Measurements from ENCODE around the gene SRSF11.
"Not testable (repeated sequence)": the region's sequence is repeated elsewhere in the genome, so short reads cannot be mapped to it uniquely, and the experiment has no call there.

Gene SRSF11

DNA sequence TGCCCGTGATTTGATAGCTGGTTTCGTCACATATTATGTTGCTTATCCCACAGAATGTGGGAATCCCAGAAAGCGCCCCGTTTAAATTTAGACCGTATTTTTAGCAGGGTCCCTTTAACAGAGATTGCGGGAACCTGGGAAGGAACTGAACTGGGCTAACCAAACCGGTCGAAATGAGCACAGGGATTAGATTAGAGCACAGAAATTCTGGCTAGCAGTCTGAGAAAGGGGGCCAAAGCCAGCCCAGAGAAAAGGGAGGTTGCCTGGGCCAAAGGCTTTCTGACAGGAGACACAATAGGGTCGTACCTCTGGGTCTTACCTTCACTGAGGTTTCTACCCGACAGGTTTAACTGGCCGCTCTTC lies 16.1 kb upstream of the SRSF11 start:
- H4K8ac ChIP-seq (ENCODE audit: low read depth, low read length) = peak overlapping the region; percentile 56

DNA sequence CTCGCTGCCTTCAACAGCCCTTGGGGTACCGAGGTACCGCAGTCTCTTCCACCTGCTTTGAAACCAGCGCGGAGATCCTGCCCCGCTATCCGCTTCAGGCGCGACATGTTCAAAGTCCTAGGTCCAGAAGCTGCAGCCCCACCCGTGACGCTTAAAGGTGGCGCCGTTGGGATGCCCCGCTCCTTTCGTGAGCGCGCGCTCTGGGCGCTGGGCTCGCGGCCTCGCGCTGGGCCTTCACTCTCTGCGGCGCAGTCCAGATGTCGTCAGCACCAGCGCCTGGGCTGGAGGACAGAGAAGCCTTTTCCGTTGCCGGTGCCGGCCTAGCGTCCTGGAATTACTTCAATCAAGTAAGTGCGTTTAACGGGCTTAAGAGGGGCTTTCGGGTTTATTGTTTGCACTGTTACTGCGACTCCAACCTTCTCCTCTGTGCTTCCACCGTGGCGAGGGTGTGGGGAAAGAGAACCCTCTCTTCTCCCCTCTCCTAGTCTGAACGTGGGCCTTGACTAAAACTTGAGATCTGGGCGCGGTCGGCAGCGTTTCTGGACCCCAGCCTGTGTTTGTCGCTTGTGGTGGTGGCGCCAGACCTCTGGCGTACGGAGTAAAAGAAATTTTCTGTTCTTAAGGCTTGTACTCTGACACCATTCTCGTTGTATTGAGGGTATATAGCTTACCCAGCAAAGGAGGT lies 15.6 kb upstream of the SRSF11 start, which contains the start of gene LRRC40:
LRRC40 (minus strand) TSS at position 146 of the 685 bp plus-strand sequence; CDS start at position 107, 39 bp downstream.
- no peaks in the 10 kb centered on the region for H3K9me3 ChIP-seq (ENCODE audit: insufficient read depth, low read depth, low read length)
- DNase-seq = peak; percentile 96 to 98
- peak within 1 kb of the TSS; percentile 82 for H4K12ac ChIP-seq (ENCODE audit: low read depth, low read length)
- WGBS (ENCODE audit: extremely low coverage, insufficient coverage, insufficient read length) = no CpG with 5 or more reads among the region's 47 CpGs
- H3K27ac ChIP-seq (ENCODE audit: low read depth, low read length) = peak within 1 kb of the TSS; percentile 65
- H4K91ac ChIP-seq (ENCODE audit: low read depth, low read length) = peak within 1 kb of the TSS; percentile 50
- peak within 1 kb of the TSS; percentile 98 for H3K4me3 ChIP-seq (ENCODE audit: low read depth, low read length)
- H3K79me1 ChIP-seq (ENCODE audit: low read length) = peaks cover 6% of the 10 kb centered on the region
- H2AFZ ChIP-seq (ENCODE audit: insufficient read depth, low read length, poor library complexity) = peak within 1 kb of the TSS; percentile 64
- peak within 1 kb of the TSS; percentile 84 for H3K14ac ChIP-seq (ENCODE audit: low read length)
- H2BK120ac ChIP-seq (ENCODE audit: insufficient read depth, low read length, poor library complexity) = peak within 1 kb of the TSS; percentile 43
- peak within 1 kb of the TSS; percentile 98 for H3K9ac ChIP-seq (ENCODE audit: low read length)
- H3K18ac ChIP-seq (ENCODE audit: low read length) = peak within 1 kb of the TSS; percentile 72
- H3K27me3 ChIP-seq (ENCODE audit: insufficient read depth, low read length) = no peaks in the 10 kb centered on the region
- no peak within 1 kb of the TSS for H3K23ac ChIP-seq (ENCODE audit: low read length)
- peaks cover 19% of the 10 kb centered on the region for H3K79me2 ChIP-seq (ENCODE audit: control insufficient read depth, insufficient read depth, low read length, poor library complexity)
- peak within 1 kb of the TSS; percentile 38 for H3K4ac ChIP-seq (ENCODE audit: low read depth, low read length)
- H3K36me3 ChIP-seq (ENCODE audit: control insufficient read depth in 1 of 2, insufficient read depth in 2 of 2, low read length in 2 of 2) = peaks cover 7 to 10% of the 10 kb centered on the region in 2 experiments
- peak within 1 kb of the TSS; percentile 62 for H2AK5ac ChIP-seq (ENCODE audit: low read length)
- H2BK5ac ChIP-seq (ENCODE audit: low read depth, low read length, poor library complexity) = peak within 1 kb of the TSS; percentile 38
- H2BK12ac ChIP-seq (ENCODE audit: low read length) = no peak within 1 kb of the TSS
- peak within 1 kb of the TSS; percentile 85 for H3K4me2 ChIP-seq (ENCODE audit: low read length)
- H3K4me1 ChIP-seq (ENCODE audit: control insufficient read depth in 1 of 2, insufficient read depth in 2 of 2, low read length in 2 of 2) = no peaks in the 10 kb centered on the region
- H4K8ac ChIP-seq (ENCODE audit: low read depth, low read length) = peak within 1 kb of the TSS; percentile 93

More for the DNA sequence above, 16.1 kb upstream of the SRSF11 start:
- Histone ChIP-seq H3K79me1 (ENCODE audit: low read length) (peaks cover 6% of the 10 kb centered on the region), H2AK5ac (ENCODE audit: low read length) (no peak overlapping the region), H2BK5ac (ENCODE audit: low read depth, low read length, poor library complexity) (no peak overlapping the region), H2BK12ac (ENCODE audit: low read length) (no peak overlapping the region), H2AFZ (ENCODE audit: insufficient read depth, low read length, poor library complexity) (peak overlapping the region; percentile 64), H3K27me3 (ENCODE audit: insufficient read depth, low read length) (no peaks in the 10 kb centered on the region), H3K4ac (ENCODE audit: low read depth, low read length) (peak overlapping the region; percentile 35), H3K79me2 (ENCODE audit: control insufficient read depth, insufficient read depth, low read length, poor library complexity) (peaks cover 17% of the 10 kb centered on the region), H3K4me2 (ENCODE audit: low read length) (peak overlapping the region; percentile 85), H4K91ac (ENCODE audit: low read depth, low read length) (peak overlapping the region; percentile 29), H3K4me3 (ENCODE audit: low read depth, low read length) (peak overlapping the region; percentile 98), H3K9ac (ENCODE audit: low read length) (peak overlapping the region; percentile 97), H3K14ac (ENCODE audit: low read length) (peak overlapping the region; percentile 27), H4K12ac (ENCODE audit: low read depth, low read length) (peak overlapping the region; percentile 24), H3K36me3 (ENCODE audit: control insufficient read depth in 1 of 2, insufficient read depth in 2 of 2, low read length in 2 of 2) (peaks cover 7 to 10% of the 10 kb centered on the region in 2 experiments), H3K27ac (ENCODE audit: low read depth, low read length) (peak overlapping the region; percentile 4), H2BK120ac (ENCODE audit: insufficient read depth, low read length, poor library complexity) (no peak overlapping the region), H3K9me3 (ENCODE audit: insufficient read depth, low read depth, low read length) (no peaks in the 10 kb centered on the region), H3K18ac (ENCODE audit: low read length) (peak overlapping the region; percentile 43), H3K4me1 (ENCODE audit: control insufficient read depth in 1 of 2, insufficient read depth in 2 of 2, low read length in 2 of 2) (no peaks in the 10 kb centered on the region), H3K23ac (ENCODE audit: low read length) (no peak overlapping the region)
- no CpG with 5 or more reads among the region's 11 CpGs for WGBS (ENCODE audit: extremely low coverage, insufficient coverage, insufficient read length)
- peak in 1 of 2 donors; percentile 6 for DNase-seq

DNA sequence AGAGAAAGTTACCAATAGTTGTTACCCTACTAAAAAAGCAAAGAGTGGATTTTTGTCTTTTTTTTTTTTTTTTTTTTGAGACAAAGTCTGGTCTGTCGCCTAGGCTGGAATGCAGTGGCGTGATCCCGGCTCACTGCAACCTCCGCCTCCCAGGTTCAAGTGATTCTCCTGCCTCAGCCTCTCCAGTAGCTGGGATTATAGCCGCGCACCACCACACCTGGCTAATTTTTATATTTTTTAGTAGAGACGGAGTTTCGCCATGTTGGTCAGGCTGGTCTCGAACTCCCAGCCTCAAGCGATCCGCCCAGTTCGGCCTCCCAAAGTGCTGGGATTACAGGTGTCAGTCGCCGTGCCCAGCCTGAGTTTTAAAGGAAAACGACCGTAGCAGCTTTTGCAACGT lies 14.3 kb upstream of the SRSF11 start:
- H2AK5ac ChIP-seq (ENCODE audit: low read length); DNase-seq; H3K4me1 ChIP-seq (ENCODE audit: control insufficient read depth in 1 of 2, insufficient read depth in 2 of 2, low read length in 2 of 2); H3K79me1 ChIP-seq (ENCODE audit: low read length); H3K4me2 ChIP-seq (ENCODE audit: low read length); H3K36me3 ChIP-seq (ENCODE audit: control insufficient read depth in 1 of 2, insufficient read depth in 2 of 2, low read length in 2 of 2); H2BK5ac ChIP-seq (ENCODE audit: low read depth, low read length, poor library complexity); H3K9ac ChIP-seq (ENCODE audit: low read length); H3K18ac ChIP-seq (ENCODE audit: low read length); H2BK120ac ChIP-seq (ENCODE audit: insufficient read depth, low read length, poor library complexity); H3K9me3 ChIP-seq (ENCODE audit: insufficient read depth, low read depth, low read length); H4K8ac ChIP-seq (ENCODE audit: low read depth, low read length); H3K14ac ChIP-seq (ENCODE audit: low read length); H3K27me3 ChIP-seq (ENCODE audit: insufficient read depth, low read length); H3K4me3 ChIP-seq (ENCODE audit: low read depth, low read length); H3K27ac ChIP-seq (ENCODE audit: low read depth, low read length); H4K12ac ChIP-seq (ENCODE audit: low read depth, low read length); H2AFZ ChIP-seq (ENCODE audit: insufficient read depth, low read length, poor library complexity); H4K91ac ChIP-seq (ENCODE audit: low read depth, low read length); H3K23ac ChIP-seq (ENCODE audit: low read length): not testable (repeated sequence)
- Histone ChIP-seq H3K79me2 (ENCODE audit: control insufficient read depth, insufficient read depth, low read length, poor library complexity) (peaks cover 19% of the 10 kb centered on the region), H3K4ac (ENCODE audit: low read depth, low read length) (peak overlapping the region; percentile 84), H2BK12ac (ENCODE audit: low read length) (peak overlapping the region; percentile 58)
- WGBS (ENCODE audit: extremely low coverage, insufficient coverage, insufficient read length) = no CpG with 5 or more reads among the region's 17 CpGs

DNA sequence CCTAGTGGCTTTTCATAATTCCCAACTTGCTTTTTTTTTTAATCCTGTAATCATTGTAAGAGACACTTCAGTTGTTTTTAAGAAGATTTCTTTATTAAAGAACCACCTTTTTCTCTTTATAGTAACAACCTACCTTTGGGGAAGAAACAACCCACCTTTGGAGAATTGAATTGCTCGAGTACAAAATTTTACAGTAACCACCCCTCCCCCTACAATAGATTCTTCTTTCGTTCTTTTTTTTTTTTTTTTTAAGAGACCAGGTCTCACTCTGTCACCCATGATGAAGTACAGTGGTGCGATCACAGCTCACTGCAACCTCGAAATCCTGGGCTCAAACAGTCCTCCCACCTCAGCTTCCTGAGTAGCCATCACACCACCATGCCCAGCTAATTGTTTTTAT lies 13.7 kb upstream of the SRSF11 start:
- H3K14ac ChIP-seq (ENCODE audit: low read length) = no peak overlapping the region
- no peak overlapping the region for H3K9ac ChIP-seq (ENCODE audit: low read length)
- WGBS (ENCODE audit: extremely low coverage, insufficient coverage, insufficient read length) = no CpG with 5 or more reads among the region's 4 CpGs
- H3K18ac ChIP-seq (ENCODE audit: low read length) = no peak overlapping the region
- H2BK5ac ChIP-seq (ENCODE audit: low read depth, low read length, poor library complexity) = no peak overlapping the region
- no peak for DNase-seq
- no peak overlapping the region for H2AFZ ChIP-seq (ENCODE audit: insufficient read depth, low read length, poor library complexity)
- no peak overlapping the region for H4K8ac ChIP-seq (ENCODE audit: low read depth, low read length)
- H3K4ac ChIP-seq (ENCODE audit: low read depth, low read length) = peak overlapping the region; percentile 95
- no peak overlapping the region for H3K27ac ChIP-seq (ENCODE audit: low read depth, low read length)
- no peak overlapping the region for H2AK5ac ChIP-seq (ENCODE audit: low read length)
- no peak overlapping the region for H3K4me2 ChIP-seq (ENCODE audit: low read length)
- no peak overlapping the region for H3K23ac ChIP-seq (ENCODE audit: low read length)
- no peak overlapping the region for H3K4me3 ChIP-seq (ENCODE audit: low read depth, low read length)
- H3K79me2 ChIP-seq (ENCODE audit: control insufficient read depth, insufficient read depth, low read length, poor library complexity) = peaks cover 19% of the 10 kb centered on the region
- H3K4me1 ChIP-seq (ENCODE audit: control insufficient read depth in 1 of 2, insufficient read depth in 2 of 2, low read length in 2 of 2) = no peaks in the 10 kb centered on the region
- H3K9me3 ChIP-seq (ENCODE audit: insufficient read depth, low read depth, low read length) = no peaks in the 10 kb centered on the region
- H3K36me3 ChIP-seq (ENCODE audit: control insufficient read depth in 1 of 2, insufficient read depth in 2 of 2, low read length in 2 of 2) = peaks cover 7 to 13% of the 10 kb centered on the region in 2 experiments
- peaks cover 6% of the 10 kb centered on the region for H3K79me1 ChIP-seq (ENCODE audit: low read length)
- H4K91ac ChIP-seq (ENCODE audit: low read depth, low read length) = no peak overlapping the region
- H2BK12ac ChIP-seq (ENCODE audit: low read length) = no peak overlapping the region
- H3K27me3 ChIP-seq (ENCODE audit: insufficient read depth, low read length) = no peaks in the 10 kb centered on the region
- no peak overlapping the region for H4K12ac ChIP-seq (ENCODE audit: low read depth, low read length)
- no peak overlapping the region for H2BK120ac ChIP-seq (ENCODE audit: insufficient read depth, low read length, poor library complexity)

Measured in trophoblast cell (in vitro differentiated cells and primary cell).